ENCODE data around the gene RCAN1.

RCAN1 gene

GRCh38 chr21:34543017-34543416 lies 71.9 kb downstream of the RCAN1 start:
- DNase-seq (ENCODE audit: low read depth), result no peak

GRCh38 chr21:34540206-34540605 lies 74.7 kb downstream of the RCAN1 start:
- no peak overlapping the region for H3K4me3 ChIP-seq (ENCODE audit: low read length)
- no peak for TF ChIP-seq CTCF (conservative IDR thresholded peaks at IDR 0.05; ENCODE audit: low read length)
- no peak for DNase-seq (ENCODE audit: low read depth)

More at GRCh38 chr21:34543017-34543416, 71.9 kb downstream of the RCAN1 start:
- no peak overlapping the region for H3K4me3 ChIP-seq (ENCODE audit: low read length)
- TF ChIP-seq CTCF (conservative IDR thresholded peaks at IDR 0.05; ENCODE audit: low read length), result no peak

- no peak for TF ChIP-seq CTCF (conservative IDR thresholded peaks at IDR 0.05; ENCODE audit: low read length)
- peak; percentile 61 for DNase-seq (ENCODE audit: low read depth)
- no peak overlapping the region for H3K4me3 ChIP-seq (ENCODE audit: low read length)
Measured at GRCh38 chr21:34537838-34538237, 77.1 kb downstream of the RCAN1 start.

- no peak overlapping the region for H3K4me3 ChIP-seq (ENCODE audit: low read length)
- peak; percentile 41 for DNase-seq (ENCODE audit: low read depth)
- TF ChIP-seq CTCF (conservative IDR thresholded peaks at IDR 0.05; ENCODE audit: low read length), result no peak
Measured at GRCh38 chr21:34536820-34537219, 78.1 kb downstream of the RCAN1 start.

- DNase-seq (ENCODE audit: low read depth), result no peak
- TF ChIP-seq CTCF (conservative IDR thresholded peaks at IDR 0.05; ENCODE audit: low read length), result no peak
- H3K4me3 ChIP-seq (ENCODE audit: low read length), result no peak overlapping the region
Measured at GRCh38 chr21:34536311-34536710, 78.6 kb downstream of the RCAN1 start.

- no peak overlapping the region for H3K4me3 ChIP-seq (ENCODE audit: low read length)
- DNase-seq (ENCODE audit: low read depth), result no peak
- TF ChIP-seq CTCF (conservative IDR thresholded peaks at IDR 0.05; ENCODE audit: low read length), result no peak
Measured at GRCh38 chr21:34535886-34536285, 79.0 kb downstream of the RCAN1 start.

GRCh38 chr21:34534522-34534921 lies 80.4 kb downstream of the RCAN1 start:
- no peak for TF ChIP-seq CTCF (conservative IDR thresholded peaks at IDR 0.05; ENCODE audit: low read length)
- H3K4me3 ChIP-seq (ENCODE audit: low read length), result no peak overlapping the region
- peak; percentile 80 for DNase-seq (ENCODE audit: low read depth)

Data from AG10803 (cell line).